Liver (tissue), 9 donors: ENCODE data around the gene GAST. TPM values are rescaled to one million over a fixed set of nuclear protein-coding genes. Genes with fewer than 3 reads are reported as not detected.

Source experiments
- DNase-seq: peaks from one replicate; pipeline ENCODE4 v3.0.0-alpha.2; 2017; ENCODE audit warnings: low spot score
- H3K27ac ChIP-seq, 2 donors: one replicate each; pipeline ENCODE4 v1.7.0; 2013; ENCODE audit warnings: inconsistent platforms in 2 of 2, low read length in 2 of 2, control low read depth in 1 of 2, low read depth in 1 of 2, mild to moderate bottlenecking in 1 of 2
- H3K27me3 ChIP-seq, 4 donors: one replicate each; pipeline versions ENCODE4 v1.6.1 to v1.7.0; 2013; ENCODE audit warnings: low read length in 3 of 4, inconsistent platforms in 1 of 4, mild to moderate bottlenecking in 1 of 4, moderate library complexity in 1 of 4; ENCODE audit not compliant: control insufficient read depth in 4 of 4, insufficient read depth in 4 of 4
- H3K36me3 ChIP-seq, 4 donors: one replicate each; pipeline versions ENCODE4 v1.6.1 to v1.7.0; 2013; ENCODE audit warnings: low read length in 3 of 4, mild to moderate bottlenecking in 3 of 4, low read depth in 1 of 4, moderate library complexity in 1 of 4; ENCODE audit not compliant: control insufficient read depth in 4 of 4, insufficient read depth in 3 of 4
- H3K4me1 ChIP-seq, 4 donors: one replicate each; pipeline versions ENCODE4 v1.6.1 to v1.7.0; 2013; ENCODE audit warnings: low read length in 3 of 4, mild to moderate bottlenecking in 3 of 4, moderate library complexity in 1 of 4; ENCODE audit not compliant: control insufficient read depth in 4 of 4, insufficient read depth in 4 of 4
- H3K4me3 ChIP-seq, 3 donors: one replicate each; pipeline versions ENCODE4 v1.6.1 to v1.7.0; 2013; ENCODE audit warnings: low read length in 3 of 3, control low read depth in 1 of 3, low read depth in 1 of 3, mild to moderate bottlenecking in 1 of 3
- H3K9ac ChIP-seq, 2 donors: one replicate each; pipeline ENCODE4 v1.7.0; 2013; ENCODE audit warnings: low read length in 2 of 2, mild to moderate bottlenecking in 2 of 2, moderate library complexity in 2 of 2, control low read depth in 1 of 2, low read depth in 1 of 2
- H3K9me3 ChIP-seq, 4 donors: one replicate each; pipeline versions ENCODE4 v1.6.1 to v1.7.0; 2013; ENCODE audit warnings: low read length in 3 of 4; ENCODE audit not compliant: control insufficient read depth in 4 of 4
- ATF3 ChIP-seq: IDR thresholded peaks from 2 replicates; pipeline ENCODE4 v1.6.1; 2016; ENCODE audit warnings: antibody characterized with exemption
- CTCF ChIP-seq: fragments of 150-350 bp; IDR thresholded peaks from 2 replicates; pipeline ENCODE4 v1.5.1; 2017; ENCODE audit warnings: improper control_type of control experiment, low read depth, low read length; ENCODE audit not compliant: missing input control
- EGR1 ChIP-seq, 2 donors: IDR thresholded peaks; 2 replicates each; pipeline ENCODE4 v1.6.1; 2016 to 2018; ENCODE audit warnings: antibody characterized with exemption in 2 of 2, low read depth in 2 of 2
- FOXA1 ChIP-seq: IDR thresholded peaks from 2 replicates; pipeline ENCODE4 v1.6.1; 2016; ENCODE audit warnings: antibody characterized with exemption
- HNF4A ChIP-seq, 2 donors: conservative IDR thresholded peaks; 2 replicates each; pipeline ENCODE4 v1.6.1; 2016; ENCODE audit warnings: antibody characterized with exemption in 2 of 2, mild to moderate bottlenecking in 2 of 2
- JUND ChIP-seq, 2 donors: IDR thresholded peaks; 2 replicates each; pipeline ENCODE4 v1.6.1; 2016; ENCODE audit warnings: antibody characterized with exemption in 2 of 2
- MAX ChIP-seq: IDR thresholded peaks from 2 replicates; pipeline ENCODE4 v1.6.1; 2016; ENCODE audit warnings: antibody characterized with exemption
- RAD21 ChIP-seq, 2 donors: IDR thresholded peaks; 2 replicates each; pipeline ENCODE4 v1.6.1; 2016; ENCODE audit warnings: antibody characterized with exemption in 2 of 2, mild to moderate bottlenecking in 2 of 2
- REST ChIP-seq: IDR thresholded peaks from 2 replicates; pipeline ENCODE4 v1.6.1; 2016; ENCODE audit warnings: antibody characterized with exemption, mild to moderate bottlenecking
- RXRA ChIP-seq, 2 donors: IDR thresholded peaks; 2 replicates each; pipeline ENCODE4 v1.6.1; 2017 to 2018; ENCODE audit warnings: antibody characterized with exemption in 2 of 2, mild to moderate bottlenecking in 1 of 2
- TAF1 ChIP-seq: conservative IDR thresholded peaks from 2 replicates; pipeline ENCODE4 v1.6.1; 2016; ENCODE audit warnings: antibody characterized with exemption, mild to moderate bottlenecking
- YY1 ChIP-seq: IDR thresholded peaks from 2 replicates; pipeline ENCODE4 v1.6.1; 2016; ENCODE audit warnings: antibody characterized with exemption, mild to moderate bottlenecking
- WGBS: extraction: QIAGEN DNeasy Blood & Tissue Kit; methylation state at CpG from one replicate; pipeline ENCODE4 v1.1.7; 2013; 5-methylcytosine and 5-hydroxymethylcytosine counted together
- polyA plus RNA-seq, 2 donors: library from polyadenylated mRNA; stranded (reverse) in 1 of 2; unstranded in 1 of 2; fragments of 200-250 nt in 1 of 2; fragments of >200 nt in 1 of 2; fragmentation: Nextera tagmentation in 1 of 2; extraction: Ambion mirVana in 1 of 2; gene quantifications; one replicate each; pipeline versions ENCODE4 v1.2.1 to v1.2.3, GENCODE V29; 2013 to 2015
- total RNA-seq, 2 donors: library from RNA; depleted of rRNA; stranded (reverse); fragments of >200 nt; gene quantifications; one replicate each; pipeline ENCODE4 v1.2.3, GENCODE V29; 2014
- donor health status: healthy.
- donor health status: healthy.
- donor health status: healthy.
- donor health status: healthy.
- donor health status: healthy.

Gene GAST
- total and polyA plus RNA-seq, 4 donors = not detected

- WGBS = 83% methylated on average over 12 of the region's 12 CpGs
- no peaks in the 10 kb centered on the region for H3K36me3 ChIP-seq
- TF ChIP-seq EGR1 (IDR thresholded peaks at IDR 0.05; ENCODE audit: low read depth in 2 of 2) (no peak), RAD21 (IDR thresholded peaks at IDR 0.05) (no peak), REST (no peak), MAX (no peak), JUND (IDR thresholded peaks at IDR 0.05) (no peak), FOXA1 (no peak), TAF1 (no peak)
- no peak overlapping the region for H3K27ac ChIP-seq
- H3K9me3 ChIP-seq = no peaks in the 10 kb centered on the region
- DNase-seq = no peak
- no peaks in the 10 kb centered on the region for H3K4me1 ChIP-seq
- no peak overlapping the region for H3K4me3 ChIP-seq
- no peaks in the 10 kb centered on the region for H3K27me3 ChIP-seq
- no peak overlapping the region for H3K9ac ChIP-seq
Measured at GRCh38 chr17:41728056-41728455, 15.9 kb downstream of the GAST start.

GRCh38 chr17:41730479-41730878 is 18.3 kb downstream of the GAST start:
- H3K4me1 ChIP-seq = peaks cover 4 to 16% (median 9%) of the 10 kb centered on the region in 4 donors
- H3K36me3 ChIP-seq = no peaks in the 10 kb centered on the region
- no peak for DNase-seq
- H3K9ac ChIP-seq = no peak overlapping the region
- TF ChIP-seq TAF1 = no peak
- TF ChIP-seq YY1 = no peak
- no peak for TF ChIP-seq MAX
- no peak for TF ChIP-seq REST
- TF ChIP-seq HNF4A (conservative IDR thresholded peaks at IDR 0.05) = no peak
- no peak overlapping the region for H3K4me3 ChIP-seq
- 53% methylated on average over 4 of the region's 4 CpGs for WGBS
- H3K9me3 ChIP-seq = no peaks in the 10 kb centered on the region
- no peaks in the 10 kb centered on the region for H3K27me3 ChIP-seq
- no peak overlapping the region for H3K27ac ChIP-seq

- 63% methylated on average over 3 of the region's 3 CpGs for WGBS
- H3K27me3 ChIP-seq = peaks cover 0 to 5% (median 0%) of the 10 kb centered on the region in 4 donors
- no peak for TF ChIP-seq HNF4A (conservative IDR thresholded peaks at IDR 0.05)
- TF ChIP-seq ATF3 = no peak
- TF ChIP-seq CTCF = no peak
- TF ChIP-seq RXRA (IDR thresholded peaks at IDR 0.05) = no peak
- TF ChIP-seq MAX = no peak
- TF ChIP-seq RAD21 (IDR thresholded peaks at IDR 0.05) = no peak
- no peak for TF ChIP-seq EGR1 (IDR thresholded peaks at IDR 0.05; ENCODE audit: low read depth in 2 of 2)
- no peak for TF ChIP-seq REST
Measured at GRCh38 chr17:41731836-41732235, 19.7 kb downstream of the GAST start.

More at GRCh38 chr17:41731836-41732235, 19.7 kb downstream of the GAST start:
- Histone ChIP-seq H3K9me3 (no peaks in the 10 kb centered on the region), H3K4me1 (peaks cover 4 to 16% (median 9%) of the 10 kb centered on the region in 4 donors), H3K36me3 (no peaks in the 10 kb centered on the region), H3K4me3 (no peak overlapping the region), H3K27ac (no peak overlapping the region), H3K9ac (no peak overlapping the region)
- DNase-seq = no peak
